Hepatocyte (in vitro differentiated cells): ENCODE data around the gene CD44. TPM values are rescaled to one million over a fixed set of nuclear protein-coding genes. Genes with fewer than 3 reads are reported as not detected.

ENCODE experiments used
- DNase-seq: peaks from one replicate; pipeline ENCODE4 v3.0.0-alpha.2; 2016; ENCODE audit warnings: low spot score
- H2AFZ ChIP-seq: fragments of 200-600 bp; sonication (generic); 2 replicates; pipeline ENCODE4 v1.6.0; 2016; ENCODE audit warnings: antibody characterized with exemption, mild to moderate bottlenecking
- H3K27ac ChIP-seq: fragments of 200-600 bp; sonication (generic); 2 replicates; pipeline ENCODE4 v1.5.1; 2016; ENCODE audit warnings: mild to moderate bottlenecking
- H3K27me3 ChIP-seq: fragments of 200-600 bp; sonication (generic); 2 replicates; pipeline ENCODE4 v1.6.1; 2016
- H3K36me3 ChIP-seq: fragments of 200-600 bp; sonication (generic); replicated peaks from 2 replicates; pipeline ENCODE4 v1.5.1; 2016; ENCODE audit warnings: low read depth; ENCODE audit not compliant: insufficient read depth
- H3K4me1 ChIP-seq: fragments of 200-600 bp; sonication (generic); 2 replicates; pipeline ENCODE4 v1.5.1; 2016; ENCODE audit warnings: mild to moderate bottlenecking, moderate library complexity; ENCODE audit not compliant: insufficient read depth
- H3K4me2 ChIP-seq: fragments of 200-600 bp; sonication (generic); 2 replicates; pipeline ENCODE4 v1.6.0; 2016
- H3K4me3 ChIP-seq: fragments of 200-600 bp; sonication (generic); 2 replicates; pipeline ENCODE4 v1.5.1; 2016; ENCODE audit warnings: mild to moderate bottlenecking
- H3K79me2 ChIP-seq: fragments of 200-600 bp; sonication (generic); 2 replicates; pipeline ENCODE4 v1.6.0; 2017; ENCODE audit warnings: mild to moderate bottlenecking
- H3K9me2 ChIP-seq: fragments of 200-600 bp; sonication (generic); replicated peaks from 2 replicates; pipeline ENCODE4 v1.6.0; 2017; ENCODE audit warnings: mild to moderate bottlenecking; ENCODE audit not compliant: insufficient read depth
- H3K9me3 ChIP-seq: fragments of 200-600 bp; sonication (generic); 2 replicates; pipeline ENCODE4 v1.5.1; 2016; ENCODE audit warnings: low read depth, mild to moderate bottlenecking
- H4K20me1 ChIP-seq: fragments of 200-600 bp; sonication (generic); 2 replicates; pipeline ENCODE4 v1.6.0; 2016; ENCODE audit warnings: mild to moderate bottlenecking; ENCODE audit not compliant: insufficient read depth, poor library complexity, severe bottlenecking
- EZH2 ChIP-seq: fragments of 200-600 bp; sonication (generic); IDR thresholded peaks from 2 replicates; pipeline ENCODE4 v1.6.1; 2016; ENCODE audit warnings: antibody characterized with exemption, mild to moderate bottlenecking, borderline replicate concordance
- EZH2phosphoT487 ChIP-seq: fragments of 200-600 bp; sonication (generic); IDR thresholded peaks from one replicate; pipeline ENCODE4 v1.6.1; 2018; ENCODE audit warnings: antibody characterized with exemption, mild to moderate bottlenecking, low read depth, moderate library complexity; ENCODE audit not compliant: unreplicated experiment, severe bottlenecking
- WGBS: methylation state at CpG from one replicate; pipeline ENCODE4 v1.1.6; 2016; ENCODE audit warnings: low lambda C conversion rate; ENCODE audit errors: missing lambda C conversion rate; 5-methylcytosine and 5-hydroxymethylcytosine counted together
- polyA plus RNA-seq: library from polyadenylated mRNA; unstranded; fragments of >200 nt; fragmentation: Nextera tagmentation; extraction: Ambion mirVana; gene quantifications from 2 replicates; pipeline ENCODE4 v1.2.1, GENCODE V29; 2016
- total RNA-seq: library from RNA; depleted of rRNA; stranded (reverse); fragments of >200 nt; gene quantifications from 2 replicates; pipeline ENCODE4 v1.2.3, GENCODE V29; 2014
- TF ChIP-seq, protein P1 (sequence below): fragments of 200-600 bp; sonication (generic); IDR thresholded peaks from 2 replicates; pipeline ENCODE4 v1.5.1; 2016; ENCODE audit warnings: antibody characterized with exemption, mild to moderate bottlenecking; ENCODE audit not compliant: poor library complexity

Gene CD44
- total and polyA plus RNA-seq, 2 experiments from 2014 or later, result 17.5 to 29.5 TPM

GRCh38 chr11:35178873-35179272 lies 39.9 kb downstream of the CD44 start:
- H2AFZ ChIP-seq, result no peak overlapping the region
- 87% methylated on average over 2 of the region's 2 CpGs for WGBS
- H3K4me2 ChIP-seq, result no peak overlapping the region
- no peak overlapping the region for H3K4me3 ChIP-seq
- TF ChIP-seq EZH2 (no peak), EZH2phosphoT487 (no peak)
- TF ChIP-seq, protein P1, sequence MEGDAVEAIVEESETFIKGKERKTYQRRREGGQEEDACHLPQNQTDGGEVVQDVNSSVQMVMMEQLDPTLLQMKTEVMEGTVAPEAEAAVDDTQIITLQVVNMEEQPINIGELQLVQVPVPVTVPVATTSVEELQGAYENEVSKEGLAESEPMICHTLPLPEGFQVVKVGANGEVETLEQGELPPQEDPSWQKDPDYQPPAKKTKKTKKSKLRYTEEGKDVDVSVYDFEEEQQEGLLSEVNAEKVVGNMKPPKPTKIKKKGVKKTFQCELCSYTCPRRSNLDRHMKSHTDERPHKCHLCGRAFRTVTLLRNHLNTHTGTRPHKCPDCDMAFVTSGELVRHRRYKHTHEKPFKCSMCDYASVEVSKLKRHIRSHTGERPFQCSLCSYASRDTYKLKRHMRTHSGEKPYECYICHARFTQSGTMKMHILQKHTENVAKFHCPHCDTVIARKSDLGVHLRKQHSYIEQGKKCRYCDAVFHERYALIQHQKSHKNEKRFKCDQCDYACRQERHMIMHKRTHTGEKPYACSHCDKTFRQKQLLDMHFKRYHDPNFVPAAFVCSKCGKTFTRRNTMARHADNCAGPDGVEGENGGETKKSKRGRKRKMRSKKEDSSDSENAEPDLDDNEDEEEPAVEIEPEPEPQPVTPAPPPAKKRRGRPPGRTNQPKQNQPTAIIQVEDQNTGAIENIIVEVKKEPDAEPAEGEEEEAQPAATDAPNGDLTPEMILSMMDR, result no peak
- H3K27me3 ChIP-seq, result no peaks in the 10 kb centered on the region
- H3K9me2 ChIP-seq, result no peaks in the 10 kb centered on the region
- H3K4me1 ChIP-seq, result peaks cover 4% of the 10 kb centered on the region
- H4K20me1 ChIP-seq, result no peaks in the 10 kb centered on the region
- H3K79me2 ChIP-seq, result no peaks in the 10 kb centered on the region
- H3K27ac ChIP-seq, result no peak overlapping the region
- H3K9me3 ChIP-seq, result no peaks in the 10 kb centered on the region
- DNase-seq, result no peak
- no peaks in the 10 kb centered on the region for H3K36me3 ChIP-seq

DNA sequence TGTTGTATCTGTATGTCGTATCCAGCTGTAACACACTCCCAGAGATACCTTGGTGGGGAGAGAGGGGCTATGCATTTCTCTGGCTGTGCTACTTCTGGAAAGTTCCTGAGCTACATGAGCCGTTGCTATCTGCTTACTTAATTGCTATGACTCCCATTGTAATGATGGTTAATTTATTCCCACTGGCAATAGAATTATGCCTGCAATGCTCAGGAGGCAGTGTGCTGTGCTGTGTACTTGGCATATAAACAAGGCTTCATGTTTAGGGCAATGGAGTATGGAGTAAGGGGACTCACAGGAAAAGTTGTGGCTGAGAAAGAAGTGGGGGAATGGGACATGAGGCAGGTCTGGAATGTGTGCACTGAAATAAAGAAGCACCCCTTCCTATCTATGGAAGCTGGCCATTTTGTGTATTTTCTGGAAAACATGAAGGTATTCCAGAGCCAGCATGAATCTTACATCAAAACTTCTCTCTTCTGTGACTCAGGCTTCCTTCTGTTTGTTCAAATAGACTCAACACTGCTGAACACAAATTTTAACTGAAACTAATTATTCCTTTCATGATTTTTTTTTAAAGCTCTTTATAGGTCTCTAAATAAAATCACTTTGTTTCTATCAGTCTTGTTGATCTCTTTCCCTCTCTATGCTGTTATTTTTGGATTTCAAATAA lies 40.6 kb downstream of the CD44 start:
- Histone ChIP-seq H3K36me3 (no peaks in the 10 kb centered on the region), H2AFZ (no peak overlapping the region), H4K20me1 (no peaks in the 10 kb centered on the region), H3K4me3 (no peak overlapping the region), H3K9me2 (no peaks in the 10 kb centered on the region), H3K79me2 (no peaks in the 10 kb centered on the region), H3K4me2 (no peak overlapping the region), H3K4me1 (no peaks in the 10 kb centered on the region), H3K27ac (no peak overlapping the region), H3K27me3 (no peaks in the 10 kb centered on the region), H3K9me3 (no peaks in the 10 kb centered on the region)
- WGBS, result 81% methylated on average over 2 of the region's 2 CpGs
- TF ChIP-seq EZH2phosphoT487 (no peak), EZH2 (no peak)
- TF ChIP-seq, protein P1, result no peak
- DNase-seq, result no peak

- no peaks in the 10 kb centered on the region for H3K9me2 ChIP-seq
- no peaks in the 10 kb centered on the region for H4K20me1 ChIP-seq
- H3K4me3 ChIP-seq, result no peak overlapping the region
- no peaks in the 10 kb centered on the region for H3K79me2 ChIP-seq
- no peak for DNase-seq
- H3K4me2 ChIP-seq, result no peak overlapping the region
- TF ChIP-seq EZH2, result no peak
- TF ChIP-seq EZH2phosphoT487, result no peak
- TF ChIP-seq, protein P1, result no peak
- no peaks in the 10 kb centered on the region for H3K4me1 ChIP-seq
- H2AFZ ChIP-seq, result no peak overlapping the region
- H3K27me3 ChIP-seq, result no peaks in the 10 kb centered on the region
- no peak overlapping the region for H3K27ac ChIP-seq
- H3K36me3 ChIP-seq, result no peaks in the 10 kb centered on the region
- H3K9me3 ChIP-seq, result no peaks in the 10 kb centered on the region
- 76% methylated on average over 5 of the region's 5 CpGs for WGBS
Measured at GRCh38 chr11:35180317-35181233, 41.6 kb downstream of the CD44 start.
